H1 (cell line): ENCODE data around the gene SLC5A10. TPM values are rescaled to one million over a fixed set of nuclear protein-coding genes. Genes with fewer than 3 reads are reported as not detected.

Source experiments
- CHD1 ChIP-seq: IDR thresholded peaks from 2 replicates; pipeline ENCODE4 v1.6.1; 2012; ENCODE audit warnings: low read depth, low read length, improper control_type of control experiment
- CHD7 ChIP-seq: fragments of 300-600 bp; sonication (generic); IDR thresholded peaks from 2 replicates; pipeline ENCODE4 v1.7.1; 2012; ENCODE audit warnings: low read length, moderate library complexity, mild to moderate bottlenecking, inconsistent platforms; ENCODE audit not compliant: insufficient replicate concordance
- GTF2F1 ChIP-seq: IDR thresholded peaks from 2 replicates; pipeline ENCODE4 v1.6.1; 2012; ENCODE audit warnings: low read depth, low read length, improper control_type of control experiment, borderline replicate concordance
- MAFK ChIP-seq: IDR thresholded peaks from 2 replicates; pipeline ENCODE4 v1.6.1; 2012; ENCODE audit warnings: low read depth, mild to moderate bottlenecking, improper control_type of control experiment, low read length
- POLR2AphosphoS5 ChIP-seq: IDR thresholded peaks from 2 replicates; pipeline ENCODE4 v1.6.1; 2011; ENCODE audit warnings: low read depth, low read length
- RAD21 ChIP-seq, 2 experiments: IDR thresholded peaks in 1 of 2; conservative IDR thresholded peaks in 1 of 2; 2 replicates each; pipeline ENCODE4 v1.6.1; 2011; ENCODE audit warnings: low read depth in 2 of 2, low read length in 2 of 2, improper control_type of control experiment in 1 of 2, inconsistent platforms in 1 of 2, mild to moderate bottlenecking in 1 of 2, moderate library complexity in 1 of 2
- SIN3A ChIP-seq, 2 experiments: IDR thresholded peaks in 1 of 2; conservative IDR thresholded peaks in 1 of 2; 2 replicates each; pipeline ENCODE4 v1.6.1; 2011 to 2012; ENCODE audit warnings: low read length in 2 of 2, improper control_type of control experiment in 1 of 2, low read depth in 1 of 2, mild to moderate bottlenecking in 1 of 2
- polyA plus RNA-seq, 7 experiments: library from polyadenylated mRNA; depleted of rRNA in 3 of 7; stranded (reverse) in 5 of 7; unstranded in 2 of 7; fragments of >200 nt in 5 of 7; fragments of 200-250 nt in 2 of 7; gene quantifications; 1 replicate in 5 of 7; 2 replicates in 1 of 7; 4 replicates in 1 of 7; pipeline versions ENCODE4 v1.2.1 to v1.2.3, GENCODE V29; 2011 to 2013; ENCODE audit warnings: missing spikeins in 2 of 7, mixed read lengths in 2 of 7
- total RNA-seq: library from RNA; stranded (reverse); fragmentation: NEBNext Ultra II Directional; extraction: Animal tissue kit (Norgen Biotek cat#: 25700); gene quantifications from 2 replicates; pipeline ENCODE4 v1.2.1, GENCODE V29; 2021

The SLC5A10 gene
- total and polyA plus RNA-seq, 2 of the 8 experiments (the other 6 are each of a cell fraction or from before 2014, with no cell fraction given) = 0.05 to 0.11 TPM

DNA sequence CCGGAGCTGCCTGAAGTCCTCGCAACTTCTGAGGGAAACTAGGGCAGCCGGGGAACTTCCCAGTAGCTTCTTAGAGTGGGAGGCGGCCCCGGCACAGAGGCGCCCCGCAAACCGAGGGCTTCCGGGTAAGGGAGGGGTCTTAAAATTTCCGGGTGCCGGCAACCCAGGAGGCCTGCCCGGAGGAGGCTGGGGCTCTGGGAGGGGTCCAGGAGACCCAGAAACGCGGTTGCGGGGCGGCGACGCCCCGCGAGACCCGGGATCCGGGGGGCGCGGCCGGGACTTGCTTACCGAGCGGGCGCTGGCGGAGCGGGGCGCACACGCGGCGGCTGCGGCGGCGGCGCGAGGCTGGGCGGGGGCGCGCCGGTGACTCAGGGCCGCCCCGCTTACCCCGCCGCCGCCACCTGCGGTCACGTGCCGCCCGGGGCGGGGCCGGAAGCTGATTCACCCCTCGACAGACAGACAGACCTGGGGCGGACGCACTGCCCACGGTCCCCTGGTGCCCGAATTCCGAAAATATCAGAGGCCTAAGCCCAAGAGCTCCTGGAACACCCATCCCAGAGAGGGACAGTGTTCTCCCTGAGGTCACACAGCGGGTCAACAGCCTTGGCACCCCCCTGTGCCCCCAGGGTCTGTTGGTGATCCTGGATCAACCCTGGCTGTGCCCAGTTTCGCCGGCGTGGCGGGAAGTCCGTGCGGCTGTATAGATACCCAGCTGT, 52.6 kb downstream of the SLC5A10 start, which contains the start of gene FAM83G (continued):
- no peak for TF ChIP-seq CHD7
- no peak for TF ChIP-seq CHD1
- TF ChIP-seq RAD21 (IDR thresholded peaks at IDR 0.05 in 1 of 2, conservative IDR thresholded peaks at IDR 0.05 in 1 of 2; ENCODE audit: low read depth in 2 of 2, low read length in 2 of 2) = no peak
- TF ChIP-seq GTF2F1 = no peak
- TF ChIP-seq POLR2AphosphoS5 = no peak; the same call in 1 of the 2 replicates
- TF ChIP-seq SIN3A (conservative IDR thresholded peaks at IDR 0.05 in 1 of 2, IDR thresholded peaks at IDR 0.05 in 1 of 2; ENCODE audit: low read depth in 1 of 2, low read length in 2 of 2) = 0 out of 4 replicates have a peak, but pooled peaks of 1 of the 2 experiments have one; percentile 21
- no peak for TF ChIP-seq MAFK
